Measurements from ENCODE around the gene TMEM158. TPM values are rescaled to one million over a fixed set of nuclear protein-coding genes. Genes with fewer than 3 reads are reported as not detected.

Gene TMEM158
- total and polyA plus RNA-seq, 2 of the 8 experiments (the other 6 are each of a cell fraction or from before 2014, with no cell fraction given) = 6.8 to 30.3 TPM

DNA sequence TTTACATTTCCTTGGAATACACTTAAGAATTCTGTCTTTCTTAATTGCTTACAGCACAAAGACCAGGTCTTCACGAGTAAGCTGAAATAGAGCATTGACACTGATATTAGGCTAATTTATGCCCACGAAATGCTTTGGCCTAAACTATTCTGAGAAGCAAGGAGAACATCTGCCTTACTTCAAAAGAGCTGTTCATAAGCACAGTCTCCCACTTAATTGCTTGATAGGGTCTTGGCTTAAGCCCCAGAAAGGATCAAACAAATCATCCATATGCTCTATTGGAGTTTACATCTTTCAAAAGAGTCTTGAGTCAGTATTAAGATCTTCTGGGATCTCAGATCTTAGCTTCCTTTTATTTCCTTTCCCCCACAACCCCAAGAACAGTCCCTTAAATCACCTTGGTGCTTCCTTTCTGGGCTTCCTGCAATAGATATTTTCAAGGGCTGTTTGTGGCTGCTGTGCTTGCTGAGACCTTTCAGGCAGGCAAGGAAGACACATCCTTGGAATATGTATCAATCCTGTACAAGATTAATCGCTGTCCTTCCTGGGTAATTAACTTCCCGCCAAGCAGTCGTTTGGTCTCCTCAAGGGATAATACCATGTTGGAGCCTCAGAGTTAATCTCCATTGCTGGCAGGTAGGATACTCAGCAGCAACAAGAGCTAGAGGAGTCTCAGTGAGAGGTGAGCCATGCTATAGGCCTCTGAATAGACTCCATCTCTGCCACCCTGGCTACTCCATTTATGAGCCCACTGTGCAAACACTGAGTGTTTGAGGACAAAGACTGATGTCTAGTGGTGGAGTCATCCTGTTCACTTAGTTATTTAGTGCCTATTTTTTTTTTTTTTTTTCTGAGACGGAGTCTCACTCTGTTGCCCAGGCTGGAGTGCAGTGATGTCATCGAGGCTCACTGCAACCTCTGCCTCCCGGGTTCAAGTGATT lies 37.1 kb downstream of the TMEM158 start:
- H3K79me1 ChIP-seq (ENCODE audit: low read depth, low read length) = no peaks in the 10 kb centered on the region
- H3K4ac ChIP-seq (replicated peaks; ENCODE audit: insufficient read length, low read depth, low read length) = no peak overlapping the region
- no peak for DNase-seq (ENCODE audit: low read depth in 1 of 2, low spot score in 2 of 2)
- no peak overlapping the region for H4K91ac ChIP-seq (replicated peaks; ENCODE audit: insufficient read length, low read length)
- H3K36me3 ChIP-seq (ENCODE audit: control insufficient read depth in 2 of 4, insufficient read depth in 4 of 4, low read length in 3 of 4) = no peaks in the 10 kb centered on the region; a peak in 1 of 8 replicates
- CTCF ChIA-PET (ENCODE audit: partially characterized antibody) = interaction anchor here (0.6 to 1.4 kb wide), 4 partner anchors 97 to 334 kb away, joined by 3 to 4 read pairs (median 3); no protein-coding TSS in a partner anchor
- H3K18ac ChIP-seq (ENCODE audit: extremely low read depth, low read length) = no peak overlapping the region
- H4K8ac ChIP-seq (ENCODE audit: extremely low read depth, insufficient read depth, low read length) = no peak overlapping the region
- H3K9me3 ChIP-seq (ENCODE audit: insufficient read depth in 2 of 2, low read depth in 1 of 2, low read length in 1 of 2) = no peaks in the 10 kb centered on the region
- H2BK20ac ChIP-seq (ENCODE audit: low read length) = no peak overlapping the region
- H2BK120ac ChIP-seq (replicated peaks; ENCODE audit: low read depth, low read length) = no peak overlapping the region
- no peaks in the 10 kb centered on the region for H3K23me2 ChIP-seq (ENCODE audit: low read depth, low read length)
- H3K27ac ChIP-seq (ENCODE audit: low read depth, low read length) = no peak overlapping the region
- H4K5ac ChIP-seq (ENCODE audit: insufficient read length, low read depth, low read length) = no peak overlapping the region
- no peak overlapping the region for H3K14ac ChIP-seq (ENCODE audit: insufficient read length)
- no peaks in the 10 kb centered on the region; a peak in 3 of 7 replicates for H3K27me3 ChIP-seq (replicated peaks in 1 of 4; ENCODE audit: control insufficient read depth in 3 of 4, extremely low read depth in 1 of 4, insufficient read depth in 3 of 4, low read length in 3 of 4)
- no peak overlapping the region for H3K56ac ChIP-seq (replicated peaks; ENCODE audit: insufficient read length, low read depth, low read length)
- no peaks in the 10 kb centered on the region for H3K4me1 ChIP-seq (replicated peaks in 1 of 4; ENCODE audit: control insufficient read depth in 3 of 4, insufficient read depth in 4 of 4, low read length in 3 of 4)
- no peak overlapping the region for H3K4me3 ChIP-seq (ENCODE audit: extremely low read depth in 1 of 4, insufficient read depth in 2 of 4, low read depth in 3 of 4, low read length in 4 of 4)
- H2BK12ac ChIP-seq (ENCODE audit: low read depth, low read length) = no peak overlapping the region
- no peak overlapping the region for H2BK5ac ChIP-seq (ENCODE audit: low read depth, low read length)
- no peaks in the 10 kb centered on the region for H3K79me2 ChIP-seq (ENCODE audit: control insufficient read depth in 1 of 2, insufficient read depth in 2 of 2, low read length in 2 of 2)
- H3K4me2 ChIP-seq (ENCODE audit: insufficient read depth in 1 of 2, low read depth in 2 of 2, low read length in 2 of 2) = no peak overlapping the region
- no peak overlapping the region for H2AFZ ChIP-seq (ENCODE audit: low read length)
- H4K20me1 ChIP-seq (replicated peaks in 1 of 2; ENCODE audit: control insufficient read depth in 1 of 2, insufficient read depth in 2 of 2, low read length in 2 of 2) = no peaks in the 10 kb centered on the region
- no peak for FAIRE-seq
- H3K23ac ChIP-seq (ENCODE audit: insufficient read length) = no peak overlapping the region
- POLR2A ChIA-PET (ENCODE audit: partially characterized antibody) = no interaction called here
- H3K9ac ChIP-seq (replicated peaks in 1 of 4; ENCODE audit: extremely low read depth in 1 of 4, low read depth in 3 of 4, low read length in 3 of 4) = no peak overlapping the region
- no peak overlapping the region for H2AK5ac ChIP-seq (ENCODE audit: low read depth, low read length)
- H2BK15ac ChIP-seq (ENCODE audit: low read length) = no peak overlapping the region
- TF ChIP-seq KDM4A (IDR thresholded peaks at IDR 0.05; ENCODE audit: low read depth, low read length, severe bottlenecking) (no peak), JUND (IDR thresholded peaks at IDR 0.05; ENCODE audit: low read length) (no peak), HDAC6 (IDR thresholded peaks at IDR 0.05; ENCODE audit: low read depth, low read length) (no peak), EGR1 (IDR thresholded peaks at IDR 0.05; ENCODE audit: borderline replicate concordance, low read depth, low read length) (no peak), RBBP5 (IDR thresholded peaks at IDR 0.05; ENCODE audit: borderline replicate concordance, low read depth, low read length) (no peak), GABPA (IDR thresholded peaks at IDR 0.05; ENCODE audit: borderline replicate concordance, insufficient read depth, low read length) (no peak), CBX8 (IDR thresholded peaks at IDR 0.05; ENCODE audit: borderline replicate concordance, low read depth, low read length) (no peak), SP2 (IDR thresholded peaks at IDR 0.05; ENCODE audit: low read length) (no peak), JUN (IDR thresholded peaks at IDR 0.05; ENCODE audit: low read depth, low read length) (no peak)
- TF ChIP-seq, protein P1, sequence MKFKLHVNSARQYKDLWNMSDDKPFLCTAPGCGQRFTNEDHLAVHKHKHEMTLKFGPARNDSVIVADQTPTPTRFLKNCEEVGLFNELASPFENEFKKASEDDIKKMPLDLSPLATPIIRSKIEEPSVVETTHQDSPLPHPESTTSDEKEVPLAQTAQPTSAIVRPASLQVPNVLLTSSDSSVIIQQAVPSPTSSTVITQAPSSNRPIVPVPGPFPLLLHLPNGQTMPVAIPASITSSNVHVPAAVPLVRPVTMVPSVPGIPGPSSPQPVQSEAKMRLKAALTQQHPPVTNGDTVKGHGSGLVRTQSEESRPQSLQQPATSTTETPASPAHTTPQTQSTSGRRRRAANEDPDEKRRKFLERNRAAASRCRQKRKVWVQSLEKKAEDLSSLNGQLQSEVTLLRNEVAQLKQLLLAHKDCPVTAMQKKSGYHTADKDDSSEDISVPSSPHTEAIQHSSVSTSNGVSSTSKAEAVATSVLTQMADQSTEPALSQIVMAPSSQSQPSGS (IDR thresholded peaks at IDR 0.05; ENCODE audit: low read length) = no peak
- WGBS, 2 experiments (ENCODE audit: extremely low coverage in 1 of 2, insufficient coverage in 1 of 2, insufficient read length in 1 of 2, insufficient replicate concordance in 2 of 2, low coverage in 1 of 2, low lambda C conversion rate in 2 of 2, missing lambda C conversion rate in 1 of 2) = 87% methylated on average over 7 of the region's 8 CpGs; no CpG with 5 or more reads in 1 of the 2 experiments

Measured in H1 (cell line).